NT2/D1 (cell line): ENCODE measurements around the gene EPM2A.

Experiments used
- DNase-seq: peaks from one replicate; pipeline ENCODE4 v3.0.0-alpha.2; 2011; ENCODE audit warnings: low read depth, low spot score
- H3K27me3 ChIP-seq: 2 replicates; pipeline ENCODE4 v1.6.0; 2011; ENCODE audit warnings: mild to moderate bottlenecking; ENCODE audit not compliant: insufficient read length, insufficient read depth
- H3K36me3 ChIP-seq: 2 replicates; pipeline ENCODE4 v1.6.1; 2011; ENCODE audit warnings: mild to moderate bottlenecking, low read length, mixed read lengths; ENCODE audit not compliant: insufficient read depth, insufficient read length
- H3K4me1 ChIP-seq: 2 replicates; pipeline ENCODE4 v1.5.1; 2011; ENCODE audit not compliant: insufficient read depth, insufficient read length
- H3K4me3 ChIP-seq: 2 replicates; pipeline ENCODE4 v1.5.1; 2011; ENCODE audit warnings: low read depth; ENCODE audit not compliant: insufficient read length
- H3K9ac ChIP-seq: 2 replicates; pipeline ENCODE4 v1.6.0; 2011; ENCODE audit warnings: low read depth; ENCODE audit not compliant: insufficient read length
- H3K9me3 ChIP-seq: 2 replicates; pipeline ENCODE4 v1.5.1; 2011; ENCODE audit warnings: mild to moderate bottlenecking, low read length; ENCODE audit not compliant: insufficient read depth
- SUZ12 ChIP-seq: IDR thresholded peaks from 2 replicates; pipeline ENCODE4 v1.6.1; 2011; ENCODE audit not compliant: insufficient read length, insufficient read depth; ENCODE audit errors: extremely low read depth
- YY1 ChIP-seq: IDR thresholded peaks from 2 replicates; pipeline ENCODE4 v1.6.1; 2011; ENCODE audit not compliant: insufficient read length, insufficient read depth
- ZNF274 ChIP-seq: IDR thresholded peaks from 2 replicates; pipeline ENCODE4 v1.6.1; 2011; ENCODE audit warnings: mild to moderate bottlenecking, low read depth, low read length

EPM2A gene

GRCh38 chr6:145735356-145736165, at the start of gene EPM2A:
Gene EPM2A, minus strand, starts transcription at chr6:145735520. Its CDS starts 22 bp downstream, at chr6:145735498.
- peak within 1 kb of the TSS; percentile 74 for H3K4me3 ChIP-seq
- DNase-seq: no peak
- TF ChIP-seq SUZ12 (no peak), YY1 (no peak), ZNF274 (no peak)
- peak within 1 kb of the TSS; percentile 85 for H3K9ac ChIP-seq
- no peaks in the 10 kb centered on the region for H3K9me3 ChIP-seq
- no peaks in the 10 kb centered on the region for H3K4me1 ChIP-seq
- no peaks in the 10 kb centered on the region for H3K27me3 ChIP-seq
- H3K36me3 ChIP-seq: no peaks in the 10 kb centered on the region

GRCh38 chr6:145784683-145785082, 49.4 kb upstream of the EPM2A start:
- no peaks in the 10 kb centered on the region for H3K27me3 ChIP-seq
- no peaks in the 10 kb centered on the region for H3K36me3 ChIP-seq
- no peaks in the 10 kb centered on the region for H3K4me1 ChIP-seq
- H3K9me3 ChIP-seq: no peaks in the 10 kb centered on the region
- no peak overlapping the region for H3K9ac ChIP-seq
- DNase-seq: no peak
- TF ChIP-seq ZNF274: no peak
- TF ChIP-seq YY1: no peak
- no peak for TF ChIP-seq SUZ12
- H3K4me3 ChIP-seq: no peak overlapping the region

GRCh38 chr6:145783796-145784195, 48.5 kb upstream of the EPM2A start:
- TF ChIP-seq ZNF274 (no peak), SUZ12 (no peak), YY1 (no peak)
- Histone ChIP-seq H3K36me3 (no peaks in the 10 kb centered on the region), H3K4me3 (no peak overlapping the region), H3K9me3 (no peaks in the 10 kb centered on the region), H3K9ac (no peak overlapping the region), H3K27me3 (no peaks in the 10 kb centered on the region), H3K4me1 (no peaks in the 10 kb centered on the region)
- no peak for DNase-seq

- no peaks in the 10 kb centered on the region for H3K27me3 ChIP-seq
- no peaks in the 10 kb centered on the region for H3K9me3 ChIP-seq
- DNase-seq: no peak
- no peaks in the 10 kb centered on the region for H3K36me3 ChIP-seq
- no peak overlapping the region for H3K9ac ChIP-seq
- no peak for TF ChIP-seq SUZ12
- TF ChIP-seq YY1: no peak
- TF ChIP-seq ZNF274: no peak
- no peak overlapping the region for H3K4me3 ChIP-seq
- H3K4me1 ChIP-seq: no peaks in the 10 kb centered on the region
These were observed 37.5 kb upstream of the EPM2A start for GRCh38 chr6:145772846-145773245.

GRCh38 chr6:145765449-145765848, 30.1 kb upstream of the EPM2A start:
- no peak for TF ChIP-seq YY1
- TF ChIP-seq ZNF274: no peak
- TF ChIP-seq SUZ12: no peak
- DNase-seq: no peak
- no peaks in the 10 kb centered on the region for H3K9me3 ChIP-seq
- no peak overlapping the region for H3K9ac ChIP-seq
- H3K36me3 ChIP-seq: no peaks in the 10 kb centered on the region
- no peaks in the 10 kb centered on the region for H3K4me1 ChIP-seq
- H3K4me3 ChIP-seq: no peak overlapping the region
- H3K27me3 ChIP-seq: no peaks in the 10 kb centered on the region

- no peak overlapping the region for H3K4me3 ChIP-seq
- H3K27me3 ChIP-seq: no peaks in the 10 kb centered on the region
- no peaks in the 10 kb centered on the region for H3K9me3 ChIP-seq
- H3K36me3 ChIP-seq: no peaks in the 10 kb centered on the region
- H3K9ac ChIP-seq: no peak overlapping the region
- H3K4me1 ChIP-seq: no peaks in the 10 kb centered on the region
- no peak for DNase-seq
- TF ChIP-seq YY1: no peak
- TF ChIP-seq ZNF274: no peak
- TF ChIP-seq SUZ12: no peak
These were observed 28.4 kb upstream of the EPM2A start for GRCh38 chr6:145763742-145764141.

GRCh38 chr6:145761584-145761983, 26.3 kb upstream of the EPM2A start:
- no peaks in the 10 kb centered on the region for H3K36me3 ChIP-seq
- DNase-seq: no peak
- no peak overlapping the region for H3K4me3 ChIP-seq
- no peaks in the 10 kb centered on the region for H3K4me1 ChIP-seq
- H3K27me3 ChIP-seq: no peaks in the 10 kb centered on the region
- H3K9me3 ChIP-seq: no peaks in the 10 kb centered on the region
- H3K9ac ChIP-seq: no peak overlapping the region
- TF ChIP-seq YY1 (no peak), ZNF274 (no peak), SUZ12 (no peak)

GRCh38 chr6:145758113-145758512, 22.8 kb upstream of the EPM2A start:
- H3K4me3 ChIP-seq: no peak overlapping the region
- no peak for TF ChIP-seq ZNF274
- TF ChIP-seq SUZ12: no peak
- TF ChIP-seq YY1: no peak

More at GRCh38 chr6:145758113-145758512, 22.8 kb upstream of the EPM2A start:
- no peak for DNase-seq
- no peak overlapping the region for H3K9ac ChIP-seq
- H3K36me3 ChIP-seq: no peaks in the 10 kb centered on the region
- H3K9me3 ChIP-seq: no peaks in the 10 kb centered on the region
- H3K4me1 ChIP-seq: no peaks in the 10 kb centered on the region
- no peaks in the 10 kb centered on the region for H3K27me3 ChIP-seq
